SK-N-SH (cell line): ENCODE results near the gene CCDC187. TPM values are rescaled to one million over a fixed set of nuclear protein-coding genes. Genes with fewer than 3 reads are reported as not detected.

Source experiments
- CTCF ChIA-PET: fragments of 300-600, 350-600 bp; formaldehyde crosslinking; extraction: SDS; loops from one replicate; lab custom pipeline; 2021; lab: Yijun Ruan, JAX
- POLR2A ChIA-PET: fragments of 350-600 bp; sonication (Branson Sonifier 250); formaldehyde crosslinking; extraction: SDS; loops from one replicate; lab custom pipeline; 2020; ENCODE audit warnings: antibody characterized with exemption, inconsistent platforms; lab: Yijun Ruan, JAX
- DNase-seq: peaks from one replicate; pipeline ENCODE4 v3.0.0; 2012
- H2AFZ ChIP-seq: fragments of 200-600 bp; sonication (generic); 2 replicates; pipeline ENCODE4 v1.8.1; 2016; ENCODE audit warnings: antibody characterized with exemption, mild to moderate bottlenecking, low read depth
- H3F3A ChIP-seq: fragments of 200-600 bp; sonication (generic); replicated peaks from 2 replicates; pipeline ENCODE3; 2016; ENCODE audit warnings: antibody characterized with exemption, mild to moderate bottlenecking; ENCODE audit not compliant: insufficient read depth
- H3K27ac ChIP-seq, 2 experiments: fragments of 200-500 bp in 1 of 2; fragments of 200-600 bp in 1 of 2; sonication (Bioruptor generic) in 1 of 2; sonication (generic), shearing (Covaris generic) in 1 of 2; 2 replicates each; pipeline versions ENCODE4 v1.5.1 to v1.6.1; 2014 to 2016; ENCODE audit warnings: low read depth in 2 of 2, inconsistent platforms in 1 of 2, low read length in 1 of 2, mild to moderate bottlenecking in 1 of 2, mixed read lengths in 1 of 2
- H3K27me3 ChIP-seq: fragments of 200-600 bp; sonication (generic), shearing (Covaris generic); 2 replicates; pipeline ENCODE4 v1.6.1; 2016; ENCODE audit warnings: mixed run types; ENCODE audit not compliant: insufficient read depth
- H3K36me3 ChIP-seq, 2 experiments: fragments of 200-500 bp in 1 of 2; fragments of 200-600 bp in 1 of 2; sonication (Bioruptor generic) in 1 of 2; sonication (generic) in 1 of 2; replicated peaks in 1 of 2; 2 replicates each; pipeline versions ENCODE3 to v1.5.1; 2014 to 2016; ENCODE audit warnings: low read length in 1 of 2, mild to moderate bottlenecking in 1 of 2; ENCODE audit not compliant: insufficient read depth in 2 of 2, control insufficient read depth in 1 of 2
- H3K4me1 ChIP-seq, 2 experiments: fragments of 200-500 bp in 1 of 2; fragments of 200-600 bp in 1 of 2; sonication (Bioruptor generic) in 1 of 2; sonication (generic), shearing (Covaris generic) in 1 of 2; 2 replicates each; pipeline versions ENCODE4 v1.5.1 to v1.6.1; 2014 to 2016; ENCODE audit warnings: low read depth in 1 of 2, low read length in 1 of 2, mixed run types in 1 of 2; ENCODE audit not compliant: insufficient read depth in 2 of 2, control insufficient read depth in 1 of 2
- H3K4me2 ChIP-seq: fragments of 200-600 bp; sonication (generic), shearing (Covaris generic); 2 replicates; pipeline ENCODE4 v1.6.1; 2017; ENCODE audit warnings: mixed run types
- H3K4me3 ChIP-seq, 2 experiments: fragments of 200-500 bp in 1 of 2; fragments of 200-600 bp in 1 of 2; sonication (Bioruptor generic) in 1 of 2; sonication (generic), shearing (Covaris generic) in 1 of 2; 2 replicates each; pipeline versions ENCODE4 v1.5.1 to v1.8.1; 2014 to 2016; ENCODE audit warnings: low read depth in 2 of 2, inconsistent platforms in 1 of 2, low read length in 1 of 2, mild to moderate bottlenecking in 1 of 2, mixed read lengths in 1 of 2, moderate library complexity in 1 of 2
- H3K79me2 ChIP-seq: fragments of 200-600 bp; sonication (generic); 2 replicates; pipeline ENCODE4 v1.8.1; 2017; ENCODE audit warnings: mild to moderate bottlenecking; ENCODE audit not compliant: insufficient read depth
- H3K9ac ChIP-seq: fragments of 200-600 bp; sonication (generic); 2 replicates; pipeline ENCODE4 v1.6.1; 2017; ENCODE audit warnings: mixed run types
- H3K9me2 ChIP-seq: fragments of 200-600 bp; sonication (generic); 2 replicates; pipeline ENCODE4 v1.6.1; 2017; ENCODE audit warnings: mixed run types
- H3K9me3 ChIP-seq: fragments of 200-600 bp; sonication (generic); 2 replicates; pipeline ENCODE4 v1.6.1; 2017; ENCODE audit warnings: mixed run types, mild to moderate bottlenecking, moderate library complexity
- H4K20me1 ChIP-seq: fragments of 200-600 bp; sonication (generic); 2 replicates; pipeline ENCODE4 v1.6.1; 2017; ENCODE audit warnings: mild to moderate bottlenecking, mixed run types; ENCODE audit not compliant: insufficient read depth
- GATA2 ChIP-seq: sonication (generic); formaldehyde crosslinking; IDR thresholded peaks from 2 replicates; pipeline ENCODE4 v1.5.0; 2020; ENCODE audit warnings: mild to moderate bottlenecking, missing genetic modification reagents
- JUND ChIP-seq: IDR thresholded peaks from 2 replicates; pipeline ENCODE4 v1.4.0; 2012
- MAX ChIP-seq: IDR thresholded peaks from 2 replicates; pipeline ENCODE4 v1.4.0; 2012; ENCODE audit warnings: low read depth
- NFIC ChIP-seq: IDR thresholded peaks from 2 replicates; pipeline ENCODE4 v1.4.0; 2012; ENCODE audit warnings: borderline replicate concordance
- NRF1 ChIP-seq: IDR thresholded peaks from 2 replicates; pipeline ENCODE4 v1.6.1; 2012; ENCODE audit warnings: low read depth, mild to moderate bottlenecking, low read length
- PBX3 ChIP-seq: IDR thresholded peaks from 2 replicates; pipeline ENCODE4; 2012
- RCOR1 ChIP-seq: fragments of 150-350 bp; IDR thresholded peaks from 2 replicates; pipeline ENCODE4 v1.6.1; 2017; ENCODE audit warnings: antibody characterized with exemption, low read length
- SIN3A ChIP-seq: IDR thresholded peaks from 2 replicates; pipeline ENCODE4 v1.6.1; 2012; ENCODE audit warnings: low read depth, mild to moderate bottlenecking, low read length, moderate library complexity, borderline replicate concordance
- TCF12 ChIP-seq: IDR thresholded peaks from 2 replicates; pipeline ENCODE4 v1.4.0; 2012
- TEAD4 ChIP-seq: IDR thresholded peaks from 2 replicates; pipeline ENCODE4 v1.4.0; 2012; ENCODE audit warnings: mild to moderate bottlenecking, borderline replicate concordance; ENCODE audit not compliant: insufficient read depth
- USF2 ChIP-seq: fragments of 150-350 bp; IDR thresholded peaks from 2 replicates; pipeline ENCODE4 v1.6.1; 2017; ENCODE audit warnings: antibody characterized with exemption, low read length, low read depth, borderline replicate concordance
- YY1 ChIP-seq: IDR thresholded peaks from 2 replicates; pipeline ENCODE4 v1.4.0; 2012; ENCODE audit warnings: low read depth, mild to moderate bottlenecking
- ZBTB33 ChIP-seq: IDR thresholded peaks from 2 replicates; pipeline ENCODE4 v1.4.0; 2012; ENCODE audit warnings: low read depth, borderline replicate concordance
- WGBS: methylation state at CpG from one replicate; pipeline ENCODE4 v1.1.6; 2017; ENCODE audit warnings: low lambda C conversion rate; 5-methylcytosine and 5-hydroxymethylcytosine counted together
- polyA plus RNA-seq, 3 experiments: library from polyadenylated mRNA; depleted of rRNA; stranded (reverse); fragments of >200 nt; gene quantifications; 2 replicates each; pipeline ENCODE4 v1.2.3, GENCODE V29; 2012

Gene CCDC187
- polyA plus RNA-seq, 1 of the 3 experiments (the other 2 are of a cell fraction) = not detected

GRCh38 chr9:136259836-136260235 is 44.1 kb downstream of the CCDC187 start:
- CTCF ChIA-PET = no interaction called here
- Histone ChIP-seq H3K9ac (no peak overlapping the region), H3K4me1 (no peaks in the 10 kb centered on the region; a peak in 1 of 4 replicates), H3K27ac (no peak overlapping the region), H3K9me3 (no peaks in the 10 kb centered on the region), H3K79me2 (no peaks in the 10 kb centered on the region), H3K4me2 (no peak overlapping the region), H3K27me3 (no peaks in the 10 kb centered on the region), H3F3A (no peaks in the 10 kb centered on the region), H4K20me1 (no peaks in the 10 kb centered on the region)
- WGBS = 78% methylated on average over 7 of the region's 17 CpGs
- DNase-seq = no peak
- TF ChIP-seq TEAD4 (no peak), PBX3 (no peak)
- TF ChIP-seq, all 33 proteins: peak for 0
- POLR2A ChIA-PET = interaction anchor here (0.6 kb wide), 1 partner anchor 8 kb away, joined by 3 read pairs; no protein-coding TSS in a partner anchor
- Histone ChIP-seq H3K36me3 (no peaks in the 10 kb centered on the region), H3K4me3 (no peak overlapping the region), H3K9me2 (no peaks in the 10 kb centered on the region), H2AFZ (no peak overlapping the region)

- Histone ChIP-seq H3K27ac (no peak overlapping the region), H3K27me3 (no peaks in the 10 kb centered on the region), H3K9ac (no peak overlapping the region), H3K36me3 (no peaks in the 10 kb centered on the region), H2AFZ (no peak overlapping the region), H3F3A (no peaks in the 10 kb centered on the region), H3K4me1 (no peaks in the 10 kb centered on the region; a peak in 1 of 4 replicates), H3K4me3 (no peak overlapping the region), H3K79me2 (no peaks in the 10 kb centered on the region), H3K4me2 (no peak overlapping the region), H4K20me1 (no peaks in the 10 kb centered on the region), H3K9me3 (no peaks in the 10 kb centered on the region), H3K9me2 (no peaks in the 10 kb centered on the region)
- TF ChIP-seq SIN3A (no peak), ZBTB33 (no peak), RCOR1 (no peak), TCF12 (no peak), YY1 (no peak), MAX (no peak), JUND (no peak), TEAD4 (no peak), GATA2 (CRISPR knock-in tag) (no peak), USF2 (no peak), PBX3 (no peak), NFIC (no peak), NRF1 (no peak)
- ChIA-PET POLR2A (interaction anchor here (0.6 kb wide), 1 partner anchor 8 kb away, joined by 3 read pairs; no protein-coding TSS in a partner anchor), CTCF (no interaction called here)
- 53% methylated on average over 3 of the region's 4 CpGs for WGBS
- no peak for DNase-seq
Observed at GRCh38 chr9:136259517-136259813, 44.4 kb downstream of the CCDC187 start.
